ENCODE measurements around the gene POLR1B.
"Not testable (repeated sequence)": the region's sequence is repeated elsewhere in the genome, so short reads cannot be mapped to it uniquely, and the experiment has no call there.

Gene POLR1B, protein sequence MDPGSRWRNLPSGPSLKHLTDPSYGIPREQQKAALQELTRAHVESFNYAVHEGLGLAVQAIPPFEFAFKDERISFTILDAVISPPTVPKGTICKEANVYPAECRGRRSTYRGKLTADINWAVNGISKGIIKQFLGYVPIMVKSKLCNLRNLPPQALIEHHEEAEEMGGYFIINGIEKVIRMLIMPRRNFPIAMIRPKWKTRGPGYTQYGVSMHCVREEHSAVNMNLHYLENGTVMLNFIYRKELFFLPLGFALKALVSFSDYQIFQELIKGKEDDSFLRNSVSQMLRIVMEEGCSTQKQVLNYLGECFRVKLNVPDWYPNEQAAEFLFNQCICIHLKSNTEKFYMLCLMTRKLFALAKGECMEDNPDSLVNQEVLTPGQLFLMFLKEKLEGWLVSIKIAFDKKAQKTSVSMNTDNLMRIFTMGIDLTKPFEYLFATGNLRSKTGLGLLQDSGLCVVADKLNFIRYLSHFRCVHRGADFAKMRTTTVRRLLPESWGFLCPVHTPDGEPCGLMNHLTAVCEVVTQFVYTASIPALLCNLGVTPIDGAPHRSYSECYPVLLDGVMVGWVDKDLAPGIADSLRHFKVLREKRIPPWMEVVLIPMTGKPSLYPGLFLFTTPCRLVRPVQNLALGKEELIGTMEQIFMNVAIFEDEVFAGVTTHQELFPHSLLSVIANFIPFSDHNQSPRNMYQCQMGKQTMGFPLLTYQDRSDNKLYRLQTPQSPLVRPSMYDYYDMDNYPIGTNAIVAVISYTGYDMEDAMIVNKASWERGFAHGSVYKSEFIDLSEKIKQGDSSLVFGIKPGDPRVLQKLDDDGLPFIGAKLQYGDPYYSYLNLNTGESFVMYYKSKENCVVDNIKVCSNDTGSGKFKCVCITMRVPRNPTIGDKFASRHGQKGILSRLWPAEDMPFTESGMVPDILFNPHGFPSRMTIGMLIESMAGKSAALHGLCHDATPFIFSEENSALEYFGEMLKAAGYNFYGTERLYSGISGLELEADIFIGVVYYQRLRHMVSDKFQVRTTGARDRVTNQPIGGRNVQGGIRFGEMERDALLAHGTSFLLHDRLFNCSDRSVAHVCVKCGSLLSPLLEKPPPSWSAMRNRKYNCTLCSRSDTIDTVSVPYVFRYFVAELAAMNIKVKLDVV

GRCh38 chr2:112542123-112542983 lies at the start of gene POLR1B:
Gene POLR1B, plus strand, starts transcription at chr2:112542465. Its CDS starts 30 bp downstream, at chr2:112542495.
- DNase-seq, result peak; percentile 69

GRCh38 chr2:112493048-112493447 lies 49.2 kb upstream of the POLR1B start:
- no peak for DNase-seq

DNA sequence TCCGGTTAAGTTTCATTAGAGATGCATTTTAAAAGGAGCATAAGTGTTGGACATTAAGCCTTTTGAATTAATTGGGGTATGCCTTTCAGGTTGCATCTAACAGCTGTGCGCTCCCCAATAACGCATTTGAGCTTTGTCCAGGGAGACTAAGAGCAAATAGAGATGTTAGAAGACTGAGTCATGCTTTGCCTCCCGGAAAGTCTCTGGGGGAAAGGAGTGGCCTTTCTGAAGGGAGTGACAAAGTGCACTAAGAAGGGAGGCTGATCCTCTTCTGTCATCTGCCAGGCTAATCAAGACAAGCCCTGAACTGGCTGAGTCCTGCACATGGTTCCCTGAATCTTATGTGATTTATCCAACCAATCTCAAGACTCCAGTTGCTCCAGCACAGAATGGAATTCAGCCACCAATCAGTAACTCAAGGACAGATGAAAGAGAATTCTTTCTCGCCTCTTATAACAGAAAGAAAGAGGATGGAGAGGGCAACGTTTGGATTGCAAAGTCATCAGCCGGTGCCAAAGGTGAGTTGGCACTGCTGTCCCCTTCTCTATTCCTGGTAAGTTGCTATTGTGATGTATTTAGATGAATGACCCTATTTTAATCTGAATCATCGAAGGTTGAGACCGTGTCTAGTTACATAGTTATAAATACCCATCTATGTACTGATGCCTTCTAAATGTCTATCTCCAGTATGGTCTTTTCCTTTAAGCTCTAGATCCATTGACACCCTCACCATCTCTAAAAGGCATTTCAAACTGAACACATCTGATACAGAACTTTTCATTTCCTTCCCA lies 48.2 kb upstream of the POLR1B start:
- DNase-seq, result no peak

DNA sequence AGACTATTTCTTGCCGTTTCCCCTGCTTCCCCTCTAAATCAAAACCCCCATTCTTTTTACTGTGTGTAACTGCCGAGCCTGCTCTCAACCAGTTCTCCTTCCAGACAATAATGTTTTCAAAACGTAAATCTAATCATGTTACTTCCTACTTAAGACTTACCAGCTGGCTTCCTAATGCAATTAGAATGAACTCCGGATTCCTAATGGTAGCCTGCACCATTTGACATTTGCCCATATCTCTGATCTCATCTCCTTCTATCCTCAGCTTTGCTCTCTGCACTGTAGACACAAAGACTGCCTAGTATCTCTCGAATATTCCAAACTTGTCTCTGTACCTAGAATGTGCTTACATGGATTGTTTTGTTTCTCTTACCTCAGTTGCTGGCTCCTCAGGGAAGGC lies 47.4 kb upstream of the POLR1B start:
- DNase-seq, result no peak

- not testable (repeated sequence) for DNase-seq
These were observed 46.4 kb upstream of the POLR1B start for GRCh38 chr2:112495878-112496277.

DNA sequence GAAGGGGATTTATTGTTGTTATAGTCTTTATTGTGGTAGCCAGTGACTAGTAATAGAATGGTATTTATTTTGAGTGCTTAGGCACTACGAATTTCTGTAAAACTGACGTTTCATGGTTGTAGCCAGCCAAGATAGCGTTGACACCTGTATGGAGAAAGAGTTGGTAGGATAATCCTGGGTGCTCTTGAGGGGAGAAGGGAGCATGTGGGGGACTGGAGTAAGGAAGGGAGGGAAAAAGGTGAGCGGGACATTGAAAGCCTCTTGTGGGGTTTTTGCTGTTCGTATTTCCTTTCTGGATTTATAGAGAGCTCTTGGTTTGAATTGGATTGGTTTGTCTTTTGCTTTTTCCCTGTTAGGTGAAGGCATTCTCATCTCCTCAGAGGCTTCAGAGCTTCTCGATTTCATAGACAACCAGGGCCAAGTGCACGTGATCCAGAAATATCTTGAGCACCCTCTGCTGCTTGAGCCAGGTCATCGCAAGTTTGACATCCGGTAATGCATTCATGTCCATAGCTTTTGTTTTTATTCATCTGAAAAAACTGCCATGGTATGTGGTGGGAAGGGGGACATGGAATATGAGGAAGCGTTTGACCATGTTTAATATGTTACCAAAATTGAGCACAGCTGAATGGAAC lies 41.3 kb upstream of the POLR1B start:
- peak; percentile 6 for DNase-seq

GRCh38 chr2:112509239-112509998 lies 32.8 kb upstream of the POLR1B start:
- not testable (repeated sequence) for DNase-seq

DNA sequence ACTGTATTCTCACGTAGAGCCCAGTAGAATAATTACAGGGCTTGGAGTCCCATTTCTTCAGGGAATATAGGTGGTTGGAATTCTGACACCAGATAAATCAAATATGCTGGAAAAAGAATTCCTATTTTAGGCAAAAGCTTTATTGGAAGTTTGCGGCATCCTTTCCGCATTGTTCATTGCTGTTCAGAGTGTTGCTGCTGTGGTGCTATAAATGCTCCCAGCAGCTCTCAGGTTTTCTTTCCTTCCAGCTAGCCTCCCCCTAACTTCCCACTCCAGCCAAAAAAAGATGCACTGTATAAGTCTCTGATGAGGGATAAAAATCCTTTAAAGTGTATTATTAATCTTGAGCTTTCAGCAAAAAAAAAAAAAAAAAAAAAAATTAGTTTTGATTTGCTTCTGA lies 25.5 kb upstream of the POLR1B start:
- no peak for DNase-seq

DNA sequence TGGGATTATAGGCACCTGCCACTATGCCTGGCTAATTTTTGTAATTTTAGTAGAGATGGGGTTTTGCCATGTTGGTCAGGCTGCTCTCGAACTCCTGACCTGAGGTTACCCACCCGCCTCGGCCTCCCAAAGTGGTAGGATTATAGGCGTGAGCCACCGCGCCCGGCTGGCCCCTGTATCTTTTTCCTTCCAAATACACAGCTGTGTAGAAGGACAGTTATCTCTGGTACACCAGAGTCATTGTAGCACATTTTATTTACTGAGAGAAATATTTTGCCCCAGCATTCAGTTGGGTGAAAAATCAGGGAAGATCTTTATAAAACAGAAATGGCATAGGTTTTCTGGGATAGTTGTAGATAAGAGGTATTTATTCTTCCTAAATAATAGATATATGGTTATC lies 23.5 kb upstream of the POLR1B start:
- DNase-seq, result no peak

DNA sequence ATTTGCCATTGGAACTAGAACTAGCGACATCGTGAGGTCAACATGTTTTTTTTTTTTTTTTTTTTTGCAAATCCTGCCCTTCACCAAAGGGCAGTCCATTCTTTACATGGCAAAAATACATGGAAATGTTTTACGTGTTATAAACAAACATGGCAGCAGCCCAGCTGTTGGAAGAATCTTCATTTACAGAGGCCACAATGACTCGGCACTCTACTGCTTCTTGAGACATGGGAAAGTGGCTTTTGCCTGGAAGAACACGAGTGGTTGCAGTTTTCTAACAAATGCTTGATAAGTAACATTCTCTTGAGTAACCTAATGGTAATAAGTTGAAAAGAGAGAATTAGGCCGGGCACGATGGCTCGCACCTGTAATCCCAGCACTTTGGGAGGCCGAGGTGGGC lies 22.8 kb upstream of the POLR1B start:
- no peak for DNase-seq

GRCh38 chr2:112520234-112520783 lies 22.0 kb upstream of the POLR1B start:
- DNase-seq, result no peak

- no peak for DNase-seq
These were observed 18.9 kb upstream of the POLR1B start for GRCh38 chr2:112523291-112523777.

- DNase-seq, result not testable (repeated sequence)
These were observed 18.0 kb upstream of the POLR1B start for GRCh38 chr2:112524276-112524675.

- DNase-seq, result no peak
These were observed 13.7 kb upstream of the POLR1B start for GRCh38 chr2:112528541-112528940.

DNA sequence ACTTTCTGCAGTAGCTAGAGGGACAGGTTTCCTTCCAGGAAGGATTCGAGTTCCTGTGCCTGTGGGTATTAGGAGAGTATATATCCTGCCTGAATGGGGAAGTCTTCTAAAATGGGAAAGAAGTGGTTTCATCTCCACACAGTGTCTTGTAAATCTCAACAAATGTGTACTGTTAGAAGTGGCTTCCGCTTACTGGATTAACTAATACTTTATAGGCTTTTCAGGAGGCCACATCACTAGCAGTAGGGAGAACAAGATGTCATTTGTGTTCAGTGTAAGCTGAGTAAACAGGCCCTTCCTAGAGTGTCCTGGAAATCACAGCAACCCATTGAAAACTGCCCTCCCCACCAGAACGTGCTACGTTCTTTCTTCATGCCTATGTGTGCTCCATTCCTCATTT lies 12.5 kb upstream of the POLR1B start:
- DNase-seq, result no peak

DNA sequence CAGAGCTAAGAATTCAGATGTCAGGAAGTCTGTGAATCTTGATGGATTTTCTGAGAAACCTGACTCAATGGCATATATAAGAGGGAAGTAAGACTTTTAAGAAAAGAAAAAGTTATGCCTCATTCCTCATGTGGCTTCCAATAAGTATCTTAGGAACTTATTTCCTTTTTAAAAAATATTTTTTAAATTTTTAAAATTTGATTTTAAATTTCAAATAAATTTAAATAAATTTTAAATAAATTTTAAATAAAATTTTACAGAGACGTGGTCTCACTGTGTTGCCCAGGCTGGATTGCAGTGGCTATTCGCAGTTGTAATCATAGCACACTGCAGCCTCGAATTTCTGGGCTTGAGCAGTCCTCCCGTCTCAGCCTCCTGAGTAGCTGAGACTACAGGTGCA lies 11.5 kb upstream of the POLR1B start:
- DNase-seq, result no peak

DNA sequence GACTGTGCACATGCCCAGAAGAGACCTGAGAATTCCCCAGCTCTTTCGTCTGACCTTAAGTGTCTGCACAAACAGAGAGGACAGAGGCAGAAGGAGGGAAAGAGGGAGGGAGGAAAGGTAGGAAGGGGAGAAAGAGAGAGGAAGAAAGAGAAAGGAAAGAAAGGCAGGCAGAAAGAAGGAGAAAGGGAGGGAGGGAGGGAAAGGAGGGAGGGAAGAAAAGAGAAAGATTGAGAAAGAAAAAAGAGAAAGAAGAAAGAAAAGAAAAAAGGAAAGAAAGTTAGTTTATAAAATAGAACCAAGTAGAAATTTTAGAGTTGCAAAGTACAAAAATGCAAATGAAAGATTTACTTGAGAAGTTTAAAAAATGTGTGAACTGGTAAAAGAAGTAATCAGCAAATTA lies 7.4 kb upstream of the POLR1B start:
- no peak for DNase-seq

DNA sequence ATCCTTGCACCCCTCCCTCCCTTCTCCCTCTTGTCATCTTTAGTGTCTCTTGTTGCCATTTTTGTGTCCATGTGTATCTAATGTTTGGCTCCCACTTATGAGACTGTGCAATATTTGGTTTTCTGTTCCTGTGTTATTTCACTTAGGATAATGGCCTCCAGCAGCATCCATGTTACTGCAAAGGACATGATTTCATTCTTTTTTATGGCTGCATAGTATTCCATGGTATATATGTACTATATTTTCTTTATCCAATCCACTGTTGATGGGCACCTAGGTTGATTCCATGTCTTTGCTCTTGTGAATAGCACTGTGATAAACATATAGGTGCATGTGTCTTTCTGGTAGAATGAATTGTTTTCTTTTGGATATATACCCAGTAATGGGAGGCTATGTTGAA lies 5.6 kb upstream of the POLR1B start:
- not testable (repeated sequence) for DNase-seq

DNA sequence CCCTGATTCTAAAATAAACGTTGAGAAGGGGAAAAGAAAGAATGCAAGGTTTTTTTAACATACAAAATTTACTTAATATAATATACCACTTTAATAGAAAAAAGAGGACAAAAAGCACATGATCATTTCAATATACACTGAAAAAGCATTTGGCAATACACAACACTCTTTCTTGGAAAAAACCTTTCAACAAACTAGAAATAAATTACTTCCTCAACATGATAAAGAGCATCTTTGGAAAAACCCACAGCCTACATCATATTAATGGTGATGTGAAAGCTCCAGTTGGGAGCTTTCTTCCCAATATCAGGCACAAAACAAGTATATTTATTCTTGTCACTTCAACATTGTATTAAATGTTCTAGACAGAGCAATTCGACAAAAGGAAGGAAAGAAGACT lies 3.0 kb upstream of the POLR1B start:
- no peak for DNase-seq

- no peak for DNase-seq
These were observed 1.4 kb upstream of the POLR1B start for GRCh38 chr2:112540906-112541305.

Data from activated effector memory CD4-positive, alpha-beta T cell treated with Interleukin-2 at 50 U/mL for 16 hours (primary cell).